H1 (cell line): ENCODE data around the gene HORMAD2. TPM values are rescaled to one million over a fixed set of nuclear protein-coding genes. Genes with fewer than 3 reads are reported as not detected.

Source experiments
- POLR2A ChIP-seq, 2 experiments: IDR thresholded peaks; 1 replicate in 1 of 2; 2 replicates in 1 of 2; pipeline ENCODE4 v1.6.1; 2011; ENCODE audit warnings: low read depth in 2 of 2, low read length in 2 of 2, mild to moderate bottlenecking in 2 of 2; ENCODE audit errors: control extremely low read depth in 1 of 2
- TAF1 ChIP-seq: IDR thresholded peaks from 2 replicates; pipeline ENCODE4 v1.6.1; 2011; ENCODE audit warnings: mild to moderate bottlenecking, low read depth, low read length
- TAF7 ChIP-seq: optimal IDR thresholded peaks from 2 replicates; pipeline ENCODE3; 2011; ENCODE audit warnings: low read depth, mild to moderate bottlenecking, inconsistent platforms, low read length, moderate library complexity, borderline replicate concordance
- TBP ChIP-seq: IDR thresholded peaks from 2 replicates; pipeline ENCODE4 v1.6.1; 2011; ENCODE audit warnings: low read depth, low read length, improper control_type of control experiment
- polyA plus RNA-seq, 7 experiments: library from polyadenylated mRNA; depleted of rRNA in 3 of 7; stranded (reverse) in 5 of 7; unstranded in 2 of 7; fragments of >200 nt in 5 of 7; fragments of 200-250 nt in 2 of 7; gene quantifications; 1 replicate in 5 of 7; 2 replicates in 1 of 7; 4 replicates in 1 of 7; pipeline versions ENCODE4 v1.2.1 to v1.2.3, GENCODE V29; 2011 to 2013; ENCODE audit warnings: missing spikeins in 2 of 7, mixed read lengths in 2 of 7
- total RNA-seq: library from RNA; stranded (reverse); fragmentation: NEBNext Ultra II Directional; extraction: Animal tissue kit (Norgen Biotek cat#: 25700); gene quantifications from 2 replicates; pipeline ENCODE4 v1.2.1, GENCODE V29; 2021

HORMAD2 gene
- total and polyA plus RNA-seq, 2 of the 8 experiments (the other 6 are each of a cell fraction or from before 2014, with no cell fraction given): 0.03 TPM; not detected in 1

- TF ChIP-seq TAF7: no peak
- no peak for TF ChIP-seq TAF1
- no peak for TF ChIP-seq TBP
- no peak for TF ChIP-seq POLR2A (IDR thresholded peaks at IDR 0.05; ENCODE audit: control extremely low read depth in 1 of 2, low read depth in 2 of 2, low read length in 2 of 2)
- TF ChIP-seq, all 59 proteins: peak for 0
Measured at GRCh38 chr22:30117256-30117655, 37.0 kb downstream of the HORMAD2 start (continued).
